GM12874 (cell line): ENCODE results near the gene ERC1.

Experiments used
- TF ChIP-seq, protein P1 (sequence below): IDR thresholded peaks from 2 replicates; pipeline ENCODE4 v1.5.1; 2011; ENCODE audit warnings: low read depth, mild to moderate bottlenecking, control low read depth, low read length, moderate library complexity; ENCODE audit not compliant: insufficient read depth

The ERC1 gene

GRCh38 chr12:1510056-1510812 lies 519.2 kb downstream of the ERC1 start:
- TF ChIP-seq, protein P1, sequence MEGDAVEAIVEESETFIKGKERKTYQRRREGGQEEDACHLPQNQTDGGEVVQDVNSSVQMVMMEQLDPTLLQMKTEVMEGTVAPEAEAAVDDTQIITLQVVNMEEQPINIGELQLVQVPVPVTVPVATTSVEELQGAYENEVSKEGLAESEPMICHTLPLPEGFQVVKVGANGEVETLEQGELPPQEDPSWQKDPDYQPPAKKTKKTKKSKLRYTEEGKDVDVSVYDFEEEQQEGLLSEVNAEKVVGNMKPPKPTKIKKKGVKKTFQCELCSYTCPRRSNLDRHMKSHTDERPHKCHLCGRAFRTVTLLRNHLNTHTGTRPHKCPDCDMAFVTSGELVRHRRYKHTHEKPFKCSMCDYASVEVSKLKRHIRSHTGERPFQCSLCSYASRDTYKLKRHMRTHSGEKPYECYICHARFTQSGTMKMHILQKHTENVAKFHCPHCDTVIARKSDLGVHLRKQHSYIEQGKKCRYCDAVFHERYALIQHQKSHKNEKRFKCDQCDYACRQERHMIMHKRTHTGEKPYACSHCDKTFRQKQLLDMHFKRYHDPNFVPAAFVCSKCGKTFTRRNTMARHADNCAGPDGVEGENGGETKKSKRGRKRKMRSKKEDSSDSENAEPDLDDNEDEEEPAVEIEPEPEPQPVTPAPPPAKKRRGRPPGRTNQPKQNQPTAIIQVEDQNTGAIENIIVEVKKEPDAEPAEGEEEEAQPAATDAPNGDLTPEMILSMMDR = no peak

DNA sequence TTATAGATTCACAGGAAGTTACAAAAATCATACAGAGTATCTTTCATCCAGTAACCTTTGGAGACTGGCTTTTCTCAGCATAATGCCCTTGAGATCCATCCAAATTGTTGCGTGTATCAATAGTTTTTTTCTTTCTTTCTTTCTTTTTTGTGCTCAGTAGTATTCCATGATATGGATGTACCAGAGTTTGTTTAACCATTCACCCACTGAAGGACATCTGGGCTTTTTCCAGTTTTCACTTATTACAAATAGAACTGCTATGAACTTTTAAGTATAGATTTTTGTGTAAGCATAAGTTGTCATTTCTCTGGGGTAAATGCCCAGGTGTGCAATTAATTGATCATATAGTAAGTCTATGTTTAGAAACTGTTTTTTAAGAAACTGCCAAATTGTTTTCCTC lies 524.0 kb downstream of the ERC1 start:
- TF ChIP-seq, protein P1 = no peak

- TF ChIP-seq, protein P1 = no peak
These were observed 524.4 kb downstream of the ERC1 start for GRCh38 chr12:1515428-1515827.

- TF ChIP-seq, protein P1 = peak; percentile 73
These were observed 526.0 kb downstream of the ERC1 start for GRCh38 chr12:1517007-1517406.

DNA sequence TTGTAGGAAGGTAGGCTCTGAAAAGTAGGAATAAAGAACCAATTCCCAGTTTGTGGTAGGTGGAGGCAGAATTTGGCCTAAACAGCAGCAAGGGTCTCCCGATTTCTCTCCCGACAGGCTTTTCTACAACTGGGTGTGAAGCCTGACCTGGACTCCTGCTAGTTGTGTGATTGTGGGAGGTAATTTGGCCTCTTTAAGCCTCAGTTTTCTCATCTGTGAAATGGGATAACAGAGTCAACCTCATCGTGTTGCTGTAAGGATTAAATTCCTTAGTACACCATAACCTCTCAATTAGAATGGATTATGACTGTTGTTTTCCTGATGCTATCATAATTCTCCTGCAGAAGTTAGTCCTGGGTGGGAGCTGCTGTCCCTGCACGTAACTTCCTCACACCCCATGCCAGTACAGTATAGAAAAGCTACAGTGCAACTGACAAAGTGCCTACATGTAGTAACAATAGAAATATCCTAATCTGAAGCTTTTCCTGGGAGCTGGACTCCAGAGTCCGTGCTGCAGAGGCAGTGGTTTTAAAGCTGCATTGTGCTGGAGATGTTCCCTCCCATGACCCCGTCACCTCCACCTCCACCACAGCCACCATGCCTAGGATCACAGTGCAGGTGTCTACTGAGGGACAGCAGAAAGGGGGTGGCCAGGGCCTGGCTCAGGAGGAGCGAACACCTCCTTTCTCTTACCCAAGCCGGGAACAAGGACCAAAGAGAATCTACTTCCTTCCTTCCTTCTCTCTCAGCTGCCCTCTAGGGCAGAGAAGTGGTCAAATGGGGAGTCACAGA lies 526.9 kb downstream of the ERC1 start:
- TF ChIP-seq, protein P1 = no peak

- TF ChIP-seq, protein P1 = no peak
These were observed 527.8 kb downstream of the ERC1 start for GRCh38 chr12:1518591-1519516.

GRCh38 chr12:1519642-1520041 lies 528.6 kb downstream of the ERC1 start:
- TF ChIP-seq, protein P1 = no peak
